NCI-H82 treated with DMSO at 0.1 percent for 48 hours (cell line): Measurements from ENCODE around the gene PRKACG.

ENCODE experiments used
- DNase-seq: peaks from one replicate; lab custom pipeline; 2025; ENCODE audit not compliant: unreplicated experiment; lab: John Stamatoyannopoulos, UW

The PRKACG gene

DNA sequence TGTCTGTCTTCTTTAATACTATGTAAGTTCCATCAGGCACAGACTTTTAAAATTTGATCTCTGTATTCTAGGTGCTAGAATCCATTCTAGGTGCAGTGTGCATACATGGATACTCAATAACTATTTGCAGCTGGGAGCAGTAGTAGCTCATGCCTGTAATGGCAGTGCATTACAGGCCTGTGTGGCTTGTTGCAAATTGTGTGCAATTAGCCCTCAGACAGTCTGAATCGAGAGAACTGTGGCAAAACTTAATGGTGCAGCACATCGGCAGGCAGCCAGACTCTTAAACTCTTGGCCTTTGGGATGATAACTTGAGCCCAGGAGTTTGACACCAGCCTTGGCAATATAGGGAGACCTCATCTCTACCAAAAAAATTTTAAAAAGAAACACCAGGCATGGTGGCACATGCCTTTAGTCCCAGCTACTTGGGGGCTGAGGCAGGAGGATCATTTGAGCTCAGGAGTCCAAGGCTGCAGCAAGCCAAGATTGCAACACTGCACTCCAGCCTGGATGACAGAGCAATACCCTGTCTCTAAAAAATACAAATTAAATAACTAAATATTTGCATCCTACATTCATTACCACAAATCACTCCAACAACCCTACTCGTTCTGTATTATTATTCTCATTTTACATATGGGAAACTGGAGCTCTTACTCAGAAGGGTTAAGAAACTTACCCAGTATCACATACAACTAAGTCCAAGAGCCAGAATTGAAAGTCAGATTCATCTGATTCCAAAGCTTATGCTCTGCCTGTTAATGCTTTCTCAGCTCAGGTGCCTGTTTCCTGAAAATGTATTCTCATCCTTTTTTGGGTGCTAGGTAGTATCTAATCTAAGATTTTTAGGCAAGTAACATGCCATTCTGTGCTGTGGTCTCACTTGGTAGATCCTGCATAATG, 30.1 kb downstream of the PRKACG start:
- no peak for DNase-seq

DNA sequence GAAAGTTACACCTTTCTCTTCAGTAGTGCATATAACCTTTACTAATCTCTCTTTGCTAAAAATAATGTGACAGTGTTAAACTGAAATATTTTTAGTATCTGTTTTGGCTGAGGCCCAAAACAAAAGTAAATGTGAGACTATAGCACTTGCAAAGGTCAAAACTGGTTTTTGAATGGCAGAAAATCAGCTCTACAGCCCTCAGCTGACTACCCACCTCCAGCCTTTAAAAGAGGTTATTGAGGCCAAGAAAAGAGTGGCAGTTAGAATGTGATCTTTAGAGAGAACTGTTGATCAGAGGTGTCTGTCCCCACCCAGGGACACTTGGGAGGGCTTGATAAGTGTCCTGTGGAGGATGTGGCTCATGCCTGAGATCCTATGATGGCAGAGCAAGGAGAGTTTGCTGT, 30.9 kb downstream of the PRKACG start:
- no peak for DNase-seq

DNA sequence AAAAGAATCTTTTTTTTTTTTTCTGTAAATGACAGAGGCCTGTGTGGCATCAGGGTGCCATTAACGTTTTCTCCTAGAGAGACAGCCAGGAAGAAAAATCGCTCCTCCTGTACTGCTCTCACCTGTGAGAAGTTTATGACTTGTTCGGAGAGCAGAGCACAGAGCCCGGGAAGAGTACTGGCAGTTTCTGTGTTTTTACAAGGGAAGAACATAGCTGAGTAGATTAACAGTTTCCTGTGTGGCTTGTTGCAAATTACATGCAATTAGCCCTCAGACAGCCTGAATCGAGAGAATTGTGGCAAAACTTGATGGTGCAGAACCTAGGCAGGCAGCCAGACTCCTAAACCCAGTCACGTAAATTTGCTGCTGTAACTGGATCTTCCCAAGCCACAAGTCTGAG, 32.1 kb downstream of the PRKACG start:
- no peak for DNase-seq

DNA sequence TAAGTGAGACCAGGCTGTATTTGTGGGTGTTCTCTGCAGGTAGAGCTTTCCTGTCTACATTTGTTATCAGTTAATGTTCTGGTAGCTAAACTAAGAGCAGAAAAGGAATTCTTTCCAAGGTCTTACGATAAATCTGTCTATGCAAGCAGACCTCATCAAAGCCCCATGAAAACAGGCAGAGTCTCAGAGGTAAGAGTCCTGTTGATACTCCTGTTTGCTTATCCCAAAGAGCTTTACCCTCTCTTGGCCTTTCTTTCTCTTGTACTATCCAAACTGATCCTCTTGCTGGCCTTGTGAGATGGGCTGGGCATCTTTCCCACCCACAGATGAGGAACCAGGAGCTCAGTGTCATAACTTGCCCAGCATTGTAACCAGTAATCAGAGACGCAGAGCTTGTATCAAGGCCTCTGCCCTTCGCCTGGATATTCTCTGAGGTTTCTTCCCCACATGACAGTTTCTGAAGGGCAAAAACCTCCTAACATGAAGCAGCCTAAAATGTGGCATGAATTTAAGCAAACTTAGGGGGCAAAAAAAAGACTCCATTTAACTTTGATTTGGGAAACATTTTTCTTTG, 33.5 kb downstream of the PRKACG start:
- no peak for DNase-seq

GRCh38 chr9:68979538-68980314, 34.2 kb downstream of the PRKACG start:
- no peak for DNase-seq

DNA sequence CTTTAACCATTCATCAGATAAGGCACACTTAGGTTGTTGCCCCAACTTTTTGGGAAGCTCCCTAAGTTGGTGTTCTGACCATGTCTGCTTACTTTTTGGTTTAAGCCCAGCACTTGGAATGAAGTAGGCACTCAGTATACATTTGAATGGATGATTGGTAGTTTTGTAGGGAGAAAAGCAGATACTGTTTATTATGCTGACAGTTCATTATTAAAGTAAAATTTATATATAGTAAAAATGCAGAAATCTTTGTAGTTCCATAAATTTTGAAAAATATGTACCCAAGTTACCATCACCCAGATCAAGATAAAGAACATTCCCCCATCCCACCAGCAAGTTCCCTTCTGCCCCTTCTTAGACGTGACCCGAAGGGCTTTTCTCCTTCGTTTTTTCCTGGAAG, 35.4 kb downstream of the PRKACG start:
- no peak for DNase-seq

GRCh38 chr9:68978066-68978465, 35.8 kb downstream of the PRKACG start:
- DNase-seq: no peak

DNA sequence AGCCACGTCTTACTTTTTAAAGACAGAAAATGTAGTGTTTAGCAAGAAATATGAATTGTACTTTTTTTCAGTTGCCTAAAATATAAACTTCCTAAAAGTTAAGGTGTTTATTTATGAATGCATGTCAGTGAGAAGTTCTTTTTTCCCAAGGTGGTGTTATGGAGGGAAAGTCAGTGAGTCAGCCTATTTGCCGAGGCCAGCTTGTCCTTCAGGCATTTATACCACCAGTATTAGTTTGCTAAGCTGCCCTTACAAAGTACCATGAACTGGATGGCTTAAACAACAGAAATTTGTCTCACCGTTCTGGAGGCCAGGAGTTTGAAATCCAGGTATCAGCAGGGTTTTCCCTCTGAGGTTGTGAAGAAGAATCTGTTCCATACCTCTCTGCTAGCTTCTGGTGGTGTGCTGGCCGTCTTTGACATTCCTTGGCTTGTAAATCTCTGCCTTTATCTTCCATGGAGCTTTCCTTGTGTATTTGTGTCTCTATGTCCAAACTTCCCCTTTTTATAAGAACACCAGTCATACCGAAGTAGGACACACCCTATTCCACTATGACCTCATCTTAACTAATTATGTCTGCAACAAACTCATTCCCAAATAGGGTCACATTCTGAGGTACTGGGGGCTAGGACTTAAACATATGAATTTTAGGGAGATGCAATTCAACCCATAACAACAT, 38.4 kb downstream of the PRKACG start:
- no peak for DNase-seq

- DNase-seq: no peak
These were observed 39.0 kb downstream of the PRKACG start for GRCh38 chr9:68974901-68975300.

DNA sequence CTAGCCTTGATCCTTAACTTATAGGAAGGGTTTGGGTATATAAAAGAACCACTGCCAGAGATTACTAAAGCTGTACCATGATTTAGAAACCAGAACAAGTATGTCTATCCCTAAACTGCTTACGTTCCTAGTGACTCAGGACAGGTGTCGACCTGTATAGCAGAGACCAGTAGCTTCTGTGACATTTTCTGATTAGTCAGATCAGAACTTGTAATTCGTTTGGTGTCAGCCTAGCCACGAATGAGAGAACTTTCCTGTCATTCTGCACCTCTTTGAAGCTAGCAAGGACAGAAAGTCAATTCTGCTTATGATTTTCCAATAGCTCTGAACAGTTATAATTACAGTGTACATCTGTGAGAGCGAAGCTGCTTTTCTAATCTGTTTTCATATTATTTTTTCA, 39.5 kb downstream of the PRKACG start:
- DNase-seq: no peak

- no peak for DNase-seq
These were observed 40.3 kb downstream of the PRKACG start for GRCh38 chr9:68973619-68974018.

- peak; percentile 11 for DNase-seq
These were observed 43.8 kb downstream of the PRKACG start for GRCh38 chr9:68970151-68970550.

- DNase-seq: no peak
These were observed 44.4 kb downstream of the PRKACG start for GRCh38 chr9:68969538-68969937.

DNA sequence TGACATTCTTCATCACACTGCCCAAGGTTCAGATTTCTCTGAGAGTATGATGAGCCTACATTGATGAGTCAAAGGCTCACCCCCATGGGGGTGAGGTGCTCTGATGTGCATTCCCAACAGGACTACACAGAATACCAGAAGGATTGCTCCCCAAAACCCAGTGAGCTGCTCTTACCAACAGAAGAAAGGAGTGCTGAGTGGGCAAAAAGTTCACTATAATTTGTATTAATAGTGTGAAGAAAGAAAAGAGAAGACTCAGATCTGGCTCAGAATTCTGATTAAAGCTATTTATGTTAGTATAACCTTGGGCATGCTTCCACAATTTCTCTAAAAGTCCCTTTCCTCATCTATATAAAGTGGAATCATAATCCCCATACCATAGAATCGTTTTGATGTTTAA, 46.1 kb downstream of the PRKACG start:
- no peak for DNase-seq

GRCh38 chr9:68966496-68966944, 47.4 kb downstream of the PRKACG start:
- DNase-seq: no peak

DNA sequence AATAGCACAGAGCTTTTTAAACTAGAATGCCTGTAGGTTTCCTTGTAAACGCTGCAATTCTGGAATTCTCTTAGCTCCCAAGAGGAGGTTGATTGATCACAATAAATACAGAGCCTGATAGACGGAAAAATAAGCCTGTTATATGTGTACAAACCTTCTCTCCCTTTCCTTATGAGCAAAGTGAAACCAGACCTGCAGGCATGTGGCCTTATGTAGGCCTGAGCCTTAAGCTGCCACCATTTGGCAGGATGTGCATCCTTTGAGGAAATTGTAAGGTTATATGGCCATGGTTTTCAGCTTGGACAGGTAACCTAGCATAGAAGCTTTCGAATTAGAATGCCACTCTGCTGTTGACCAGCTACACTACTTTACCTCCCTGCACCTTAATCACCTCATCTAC, 49.1 kb downstream of the PRKACG start:
- no peak for DNase-seq

DNA sequence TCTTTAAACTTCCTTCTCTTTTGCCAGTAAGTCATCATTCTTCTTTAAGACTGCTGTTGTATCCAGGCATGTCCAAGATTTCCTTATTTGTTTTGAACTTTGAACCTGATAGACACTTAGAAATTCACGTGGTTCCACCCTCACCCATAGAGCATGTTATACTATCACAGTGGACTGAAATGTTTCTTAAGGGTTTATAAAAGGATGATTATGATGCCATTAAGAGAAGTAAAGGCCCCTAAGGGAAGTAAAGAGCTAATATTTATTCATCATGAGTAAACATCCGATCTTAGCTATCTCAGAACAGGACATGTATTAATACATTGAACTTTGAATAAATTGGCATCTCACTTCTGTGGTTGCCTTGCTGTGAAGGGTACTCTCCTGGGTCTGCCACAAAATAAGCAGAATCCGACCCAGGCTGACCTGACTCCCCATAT, 49.8 kb downstream of the PRKACG start:
- DNase-seq: no peak

DNA sequence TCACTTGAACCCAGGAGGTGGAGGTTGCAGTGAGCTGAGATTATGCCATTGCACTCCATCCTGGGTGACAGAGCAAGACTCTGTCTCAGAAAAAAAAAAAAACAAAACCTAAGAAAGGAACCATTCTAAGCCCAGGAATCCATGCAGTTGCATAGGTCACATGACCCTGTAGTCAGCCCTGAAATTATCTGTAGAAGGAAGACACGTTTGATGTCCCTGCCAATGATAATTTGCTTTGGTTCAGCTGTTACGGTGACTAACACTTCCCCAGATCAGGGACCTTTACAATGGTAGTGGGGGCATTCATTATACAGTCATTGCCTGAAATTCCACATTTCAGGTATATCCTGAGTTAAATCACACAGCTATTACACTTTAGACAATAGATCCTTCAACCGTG, 50.5 kb downstream of the PRKACG start:
- DNase-seq: no peak
